Stomach (tissue), 9 donors: ENCODE results near the gene BDNF. TPM values are rescaled to one million over a fixed set of nuclear protein-coding genes. Genes with fewer than 3 reads are reported as not detected.
A peak's percentile ranks its signal among the peaks of the same experiment; 100 is the strongest.

ENCODE experiments used
- DNase-seq, 2 donors: peaks; one replicate each; pipeline versions ENCODE4 v3.0.0 to v3.0.0-alpha.2; 2013 to 2019
- H3K27ac ChIP-seq, 5 donors: fragments of 200-600 bp in 4 of 5; sonication (generic) in 4 of 5; one replicate each; pipeline ENCODE4 v1.5.1; 2013 to 2019; ENCODE audit warnings: mild to moderate bottlenecking in 1 of 5, moderate library complexity in 1 of 5
- H3K27me3 ChIP-seq, 3 donors: fragments of 200-600 bp; sonication (generic); one replicate each; pipeline ENCODE4 v1.5.1; 2017 to 2019; ENCODE audit warnings: mixed run types in 1 of 3
- H3K36me3 ChIP-seq, 4 donors: fragments of 200-600 bp; sonication (generic); 1 replicate in 3 of 4; 2 replicates in 1 of 4; pipeline ENCODE4 v1.5.1; 2016 to 2019
- H3K4me1 ChIP-seq, 4 donors: fragments of 200-600 bp; sonication (generic); one replicate each; pipeline ENCODE4 v1.5.1; 2016 to 2019
- H3K4me3 ChIP-seq, 4 donors: fragments of 200-600 bp; sonication (generic) in 3 of 4; one replicate each; pipeline ENCODE4 v1.5.1; 2016 to 2019; ENCODE audit warnings: mild to moderate bottlenecking in 1 of 4
- H3K9me3 ChIP-seq, 4 donors: fragments of 200-600 bp; sonication (generic); one replicate each; pipeline ENCODE4 v1.5.1; 2016 to 2019
- CTCF ChIP-seq, 7 experiments: fragments of 450-650 bp in 4 of 7; fragments of 200-600 bp in 3 of 7; sonication (generic) in 3 of 7; IDR thresholded peaks; one replicate each; pipeline ENCODE4 v1.5.1; 2016 to 2019; ENCODE audit warnings: antibody characterized with exemption in 7 of 7, control low read depth in 2 of 7, mild to moderate bottlenecking in 1 of 7
- EP300 ChIP-seq: sonication (generic); formaldehyde crosslinking; IDR thresholded peaks from one replicate; pipeline ENCODE4 v1.6.1; 2017; ENCODE audit warnings: antibody characterized with exemption
- POLR2A ChIP-seq, 4 donors: fragments of 450-650 bp; IDR thresholded peaks; one replicate each; pipeline ENCODE4 v1.6.1; 2016; ENCODE audit warnings: antibody characterized with exemption in 4 of 4, control low read depth in 2 of 4, mild to moderate bottlenecking in 1 of 4, moderate library complexity in 1 of 4
- POLR2AphosphoS5 ChIP-seq, 3 donors: sonication (generic); formaldehyde crosslinking; IDR thresholded peaks; one replicate each; pipeline ENCODE4 v1.6.1; 2016; ENCODE audit warnings: antibody characterized with exemption in 3 of 3
- WGBS, 5 donors: extraction: QIAGEN DNeasy Blood & Tissue Kit in 3 of 5; methylation state at CpG; one replicate each; pipeline versions ENCODE4 v1.1.5 to v1.1.7; 2013 to 2018; 5-methylcytosine and 5-hydroxymethylcytosine counted together
- intact Hi-C: fragments of 100-400 bp; cut with DNase I; formaldehyde crosslinking; loops from one replicate; pipeline ENCODE4 v1.15.1; 2023; ENCODE audit warnings: low total_unique reads
- polyA plus RNA-seq, 3 donors: library from polyadenylated mRNA; stranded (reverse); fragments of 200-250 nt; gene quantifications; one replicate each; pipeline ENCODE4 v1.2.3, GENCODE V29; 2013
- total RNA-seq, 5 donors: library from RNA; depleted of rRNA; stranded (reverse); fragments of >200 nt; gene quantifications; one replicate each; pipeline versions ENCODE4 v1.1.0 to v1.2.3, GENCODE V29; 2014 to 2016
- donor health status: healthy with polysubstance abuse.
- donor health status: Bipolar disorder and iron deficiency.
- donor health status: healthy.

The BDNF gene
- total and polyA plus RNA-seq, 8 donors, result under 0.01 to 1.7 (median 0.81) TPM; not detected in 1

- TF ChIP-seq CTCF (IDR thresholded peaks at IDR 0.05), result peak in 5 of 7 experiments; percentile 12 to 43 (median 37)
- no peak for TF ChIP-seq POLR2A (IDR thresholded peaks at IDR 0.05)
- H3K27me3 ChIP-seq, result peaks cover 0 to 39% (median 12%) of the 10 kb centered on the region in 3 donors
- H3K36me3 ChIP-seq, result no peaks in the 10 kb centered on the region
- 21 to 40% (median 27%) methylated on average over 5 of the region's 5 CpGs for WGBS, 5 donors
- H3K4me3 ChIP-seq, result no peak overlapping the region
- no peaks in the 10 kb centered on the region for H3K9me3 ChIP-seq
- H3K27ac ChIP-seq, result no peak overlapping the region
- DNase-seq, result peak in 1 of 2 donors; percentile 25
- intact Hi-C loops, result no loop called here
- peaks cover 4 to 8% (median 8%) of the 10 kb centered on the region in 4 donors for H3K4me1 ChIP-seq
Observed at GRCh38 chr11:27705873-27706820, 5.9 kb upstream of the BDNF start.

- intact Hi-C loops, result no loop called here
- no peaks in the 10 kb centered on the region for H3K9me3 ChIP-seq
- peaks cover 0 to 55% (median 38%) of the 10 kb centered on the region in 3 donors for H3K27me3 ChIP-seq
- no peak for DNase-seq
- H3K4me1 ChIP-seq, result peaks cover 19 to 34% (median 34%) of the 10 kb centered on the region in 4 donors
- H3K4me3 ChIP-seq, result no peak overlapping the region
- TF ChIP-seq CTCF (IDR thresholded peaks at IDR 0.05) (no peak), EP300 (no peak), POLR2AphosphoS5 (IDR thresholded peaks at IDR 0.05) (no peak), POLR2A (IDR thresholded peaks at IDR 0.05) (no peak)
- H3K36me3 ChIP-seq, result no peaks in the 10 kb centered on the region
- no peak overlapping the region for H3K27ac ChIP-seq
- WGBS, 5 donors, result 29 to 43% (median 33%) methylated on average over 3 of the region's 3 CpGs
Observed at GRCh38 chr11:27703481-27703880, 3.2 kb upstream of the BDNF start.

- Histone ChIP-seq H3K9me3 (no peaks in the 10 kb centered on the region), H3K4me1 (peaks cover 21 to 36% (median 34%) of the 10 kb centered on the region in 4 donors), H3K27ac (no peak overlapping the region), H3K36me3 (no peaks in the 10 kb centered on the region), H3K27me3 (peaks cover 0 to 62% (median 41%) of the 10 kb centered on the region in 3 donors), H3K4me3 (no peak overlapping the region)
- no peak for DNase-seq
- intact Hi-C loops, result no loop called here
- TF ChIP-seq CTCF (IDR thresholded peaks at IDR 0.05), result no peak
- TF ChIP-seq POLR2AphosphoS5 (IDR thresholded peaks at IDR 0.05), result no peak
- TF ChIP-seq EP300, result no peak
- no peak for TF ChIP-seq POLR2A (IDR thresholded peaks at IDR 0.05)
- WGBS, 5 donors, result 34 to 45% (median 40%) methylated on average over 6 of the region's 6 CpGs
Observed at GRCh38 chr11:27702811-27703210, 2.6 kb upstream of the BDNF start.

- Histone ChIP-seq H3K27me3 (peaks cover 0 to 75% (median 41%) of the 10 kb centered on the region in 3 donors), H3K36me3 (no peaks in the 10 kb centered on the region), H3K9me3 (no peaks in the 10 kb centered on the region), H3K27ac (no peak overlapping the region), H3K4me3 (peak overlapping the region; percentile 48 to 68 (median 60)), H3K4me1 (peaks cover 21 to 36% (median 34%) of the 10 kb centered on the region in 4 donors)
- intact Hi-C loops, result no loop called here
- peak in 1 of 2 donors; percentile 62 for DNase-seq
- TF ChIP-seq POLR2A (IDR thresholded peaks at IDR 0.05) (no peak), EP300 (no peak), CTCF (IDR thresholded peaks at IDR 0.05) (no peak), POLR2AphosphoS5 (IDR thresholded peaks at IDR 0.05) (no peak)
- WGBS, 5 donors, result 1 to 2% (median 1%) methylated on average over 30 of the region's 30 CpGs
Observed at GRCh38 chr11:27701355-27702105, 1.3 kb upstream of the BDNF start.
